NCI-H128 (cell line): ENCODE results near the gene RPL7A.
"Not testable (repeated sequence)": the region's sequence is repeated elsewhere in the genome, so short reads cannot be mapped to it uniquely, and the experiment has no call there.

ENCODE experiments used
- DNase-seq: peaks from one replicate; lab custom pipeline; 2025; ENCODE audit not compliant: unreplicated experiment; lab: John Stamatoyannopoulos, UW

The RPL7A gene

DNA sequence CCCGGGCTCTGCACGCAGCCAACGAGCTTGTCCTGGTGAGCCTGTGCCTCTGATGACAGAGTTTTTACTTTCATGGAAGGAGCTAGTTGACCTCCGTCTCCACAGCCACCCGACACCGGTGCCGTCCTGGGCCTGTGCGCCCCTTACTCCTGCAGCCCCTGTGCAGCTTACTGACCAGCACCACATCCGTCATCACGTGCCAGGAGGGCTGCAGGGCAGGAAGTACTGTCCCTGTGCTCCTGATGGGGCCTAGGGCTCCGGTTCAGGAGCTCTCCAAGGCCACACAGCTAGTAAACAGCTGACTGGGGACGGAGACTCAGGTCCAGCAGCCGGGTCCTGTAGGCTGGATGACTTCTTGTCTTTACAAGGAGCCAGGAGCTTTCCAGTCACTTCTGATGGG, 38.3 kb downstream of the RPL7A start:
- DNase-seq = no peak

DNA sequence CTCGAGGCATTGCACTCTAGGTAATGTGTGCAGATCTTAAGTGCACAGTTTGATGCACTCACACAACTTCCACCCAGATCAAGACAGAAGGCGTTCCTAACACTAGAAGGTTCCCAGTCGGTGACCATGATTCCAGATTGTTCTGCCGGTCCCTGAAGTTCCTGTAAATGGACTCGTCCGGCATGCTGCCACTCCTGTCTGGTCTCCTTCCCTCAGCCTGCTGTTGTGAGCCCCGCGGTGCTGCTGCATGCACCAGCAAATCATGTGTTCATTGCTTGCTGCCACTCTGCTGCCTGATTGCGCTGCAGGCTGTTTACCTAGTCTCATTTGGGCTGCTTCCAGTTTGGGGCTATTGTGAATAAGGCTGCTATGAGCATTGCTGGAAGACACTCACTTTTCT, 39.7 kb downstream of the RPL7A start:
- no peak for DNase-seq

DNA sequence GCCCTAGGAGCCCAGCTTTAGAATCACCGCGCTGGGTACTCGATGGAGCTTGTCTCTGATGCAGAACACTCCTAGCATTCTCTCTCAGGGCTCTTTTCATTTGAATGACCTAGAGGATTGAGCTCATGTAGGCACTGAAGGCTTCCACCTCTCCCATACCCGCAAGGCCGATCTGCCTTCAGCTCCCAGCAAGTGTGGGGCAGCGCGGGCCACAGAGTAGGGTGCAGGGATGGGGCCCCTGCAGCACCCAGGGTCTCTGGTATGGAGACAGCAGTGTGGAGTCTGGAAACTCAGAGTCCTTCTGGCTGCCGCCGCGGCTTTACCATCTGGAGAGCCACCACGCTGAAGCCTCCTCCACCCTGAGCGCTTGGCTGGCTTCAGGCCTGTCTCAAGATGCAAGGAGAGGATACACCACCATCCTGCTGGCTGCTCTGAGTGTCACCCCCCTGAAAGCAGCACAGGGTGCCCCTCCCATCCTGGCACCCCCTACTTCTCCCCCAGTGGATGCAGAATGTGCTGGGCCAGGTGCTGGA, 41.1 kb downstream of the RPL7A start:
- no peak for DNase-seq

DNA sequence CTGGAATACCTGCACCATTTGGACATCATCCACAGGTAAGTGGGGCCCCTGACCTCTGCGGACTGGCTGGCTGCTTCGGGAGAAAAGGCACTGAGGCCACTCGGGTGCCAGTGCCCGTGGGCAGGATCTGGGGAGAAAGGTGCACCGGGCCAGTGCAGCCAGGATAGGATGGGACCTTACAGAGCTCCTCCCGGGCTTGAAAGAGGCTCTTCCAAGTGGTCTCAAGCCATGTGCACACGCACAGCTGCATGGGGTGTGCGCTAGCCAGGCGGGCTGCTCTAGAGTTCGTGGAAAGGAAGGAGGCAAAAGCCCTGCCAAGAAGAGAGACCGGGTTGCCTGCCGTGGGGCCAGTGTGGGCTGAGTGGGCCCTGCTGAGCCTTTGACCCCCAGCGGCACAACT, 41.5 kb downstream of the RPL7A start:
- no peak for DNase-seq

DNA sequence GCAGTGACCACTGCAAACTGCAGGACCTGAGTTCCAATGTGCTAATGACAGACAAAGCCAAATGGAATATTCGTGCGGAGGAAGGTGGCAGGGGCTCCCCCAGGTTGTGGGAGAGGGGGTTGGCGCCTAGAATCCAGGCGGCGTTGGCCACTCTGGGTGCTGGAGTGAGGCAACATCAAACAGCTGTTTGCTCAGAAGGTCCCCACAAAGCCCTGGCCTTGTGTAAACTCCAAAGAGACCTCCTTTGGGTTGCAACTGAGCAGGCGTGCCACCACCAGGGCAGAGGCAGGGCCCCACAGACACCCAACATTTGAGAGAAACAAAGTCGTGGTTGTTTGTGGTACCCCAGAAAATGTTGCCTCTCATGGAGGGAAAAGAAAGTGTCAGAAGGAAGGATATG, 42.7 kb downstream of the RPL7A start:
- no peak for DNase-seq

DNA sequence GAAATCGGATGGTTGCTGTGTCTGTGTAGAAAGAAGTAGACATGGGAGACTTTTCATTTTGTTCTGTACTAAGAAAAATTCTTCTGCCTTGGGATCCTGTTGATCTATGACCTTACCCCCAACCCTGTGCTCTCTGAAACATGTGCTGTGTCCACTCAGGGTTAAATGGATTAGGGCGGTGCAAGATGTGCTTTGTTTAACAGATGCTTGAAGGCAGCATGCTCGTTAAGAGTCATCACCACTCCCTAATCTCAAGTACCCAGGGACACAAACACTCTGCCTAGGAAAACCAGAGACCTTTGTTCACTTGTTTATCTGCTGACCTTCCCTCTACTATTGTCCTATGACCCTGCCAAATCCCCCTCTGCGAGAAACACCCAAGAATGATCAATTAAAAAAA, 43.4 kb downstream of the RPL7A start:
- not testable (repeated sequence) for DNase-seq

DNA sequence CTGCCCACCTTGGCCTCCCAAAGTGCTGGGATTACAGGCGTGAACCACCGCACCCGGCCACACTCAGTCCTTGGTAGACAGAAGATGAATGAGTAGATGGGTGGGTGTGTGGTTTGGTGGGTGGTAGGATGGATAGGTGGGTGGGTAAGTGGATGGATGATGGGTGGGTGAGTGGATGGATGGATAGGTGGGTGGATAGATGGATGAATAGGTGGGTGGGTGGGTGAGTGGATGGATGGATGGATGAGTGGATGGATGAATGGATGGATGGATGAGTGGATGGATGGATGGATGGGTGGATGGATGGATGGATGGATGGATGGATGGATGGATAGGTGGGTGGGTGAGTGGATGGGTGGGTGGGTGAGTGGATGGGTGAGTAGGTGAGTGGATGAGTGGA, 44.3 kb downstream of the RPL7A start:
- not testable (repeated sequence) for DNase-seq

DNA sequence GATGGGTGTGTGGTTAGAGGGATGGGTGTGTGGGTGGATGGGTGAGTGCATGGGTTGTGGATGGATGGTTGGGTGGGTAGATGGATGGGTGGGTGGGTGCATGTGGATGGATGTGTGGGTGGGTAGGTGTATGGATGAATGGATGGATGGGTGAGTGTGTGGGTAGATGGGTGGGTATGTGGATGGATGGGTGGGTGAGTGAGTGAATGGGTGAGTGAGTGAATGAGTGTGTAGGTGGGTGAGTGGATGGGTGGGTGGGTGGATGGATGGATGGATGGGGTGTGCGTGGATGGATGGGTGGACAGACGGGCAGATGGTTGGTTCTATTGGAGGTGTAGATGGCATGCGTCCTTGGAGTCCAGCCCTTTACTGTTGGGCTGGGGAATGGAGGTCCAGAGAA, 45.4 kb downstream of the RPL7A start:
- DNase-seq = no peak

DNA sequence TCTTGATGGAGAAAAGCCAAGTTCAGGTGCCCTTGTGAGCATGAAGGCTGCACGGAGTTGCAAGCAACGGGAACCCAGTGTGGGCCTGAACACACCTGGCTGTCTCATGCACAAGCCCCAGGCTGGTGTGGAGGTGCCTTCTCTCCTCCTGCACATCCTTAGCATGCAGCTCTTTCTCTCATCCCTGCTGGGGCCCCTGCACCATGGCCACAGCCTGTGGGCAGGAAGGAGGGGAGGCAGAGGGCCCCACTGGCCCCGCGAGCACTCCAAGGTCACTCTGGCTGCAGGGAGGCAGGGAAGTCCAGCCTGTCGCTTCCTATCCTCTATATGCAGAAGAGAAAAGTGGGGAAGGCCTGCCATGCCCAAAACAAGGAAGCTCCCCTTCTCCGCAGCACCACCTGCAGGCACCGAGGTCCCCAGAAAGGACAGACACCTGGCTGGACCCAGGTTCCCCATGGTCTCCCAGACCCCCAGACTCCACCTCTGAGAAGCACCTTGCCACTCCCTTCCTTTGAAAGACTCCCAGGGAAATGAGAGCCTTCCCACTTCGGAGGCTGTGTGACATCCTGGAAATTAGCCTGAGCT, 46.8 kb downstream of the RPL7A start:
- DNase-seq = no peak

DNA sequence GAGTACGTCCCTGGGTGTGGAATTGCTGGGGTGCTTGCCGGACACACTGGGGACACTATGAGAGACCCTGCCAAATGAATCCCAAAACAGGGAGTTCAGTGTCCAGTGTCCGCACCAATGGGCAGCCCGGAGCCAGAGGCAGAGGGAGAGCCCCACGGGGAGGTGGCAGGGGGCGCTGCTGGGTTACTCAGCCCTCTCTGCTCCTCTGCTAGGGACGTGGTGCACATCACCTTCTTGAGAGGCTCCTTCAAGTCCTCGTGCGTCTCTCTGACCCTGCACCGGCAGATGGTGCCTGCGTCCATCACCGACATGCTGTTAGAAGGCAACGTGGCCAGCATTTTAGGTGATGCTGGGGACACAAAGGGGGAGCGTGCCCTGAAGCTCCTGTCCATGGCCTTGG, 48.9 kb downstream of the RPL7A start:
- DNase-seq = no peak

DNA sequence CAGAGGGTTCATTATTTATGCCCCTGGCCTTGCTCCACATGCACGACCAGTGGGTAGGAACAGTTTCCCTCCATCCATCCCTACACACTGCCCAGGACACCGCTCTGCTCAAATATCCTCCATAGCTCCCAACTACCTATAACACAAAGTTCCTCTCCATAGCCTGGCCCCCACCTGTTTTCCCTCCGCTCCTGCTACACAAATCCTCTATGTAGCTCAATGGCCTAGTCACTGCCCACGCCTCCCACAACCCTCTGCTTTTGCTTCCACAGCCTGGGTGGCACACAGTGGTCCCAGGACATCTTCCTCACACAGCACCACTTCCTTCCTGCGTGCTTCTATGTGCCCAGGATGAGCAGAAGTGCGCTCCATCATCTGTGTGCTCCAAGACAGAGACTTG, 49.4 kb downstream of the RPL7A start:
- no peak for DNase-seq

DNA sequence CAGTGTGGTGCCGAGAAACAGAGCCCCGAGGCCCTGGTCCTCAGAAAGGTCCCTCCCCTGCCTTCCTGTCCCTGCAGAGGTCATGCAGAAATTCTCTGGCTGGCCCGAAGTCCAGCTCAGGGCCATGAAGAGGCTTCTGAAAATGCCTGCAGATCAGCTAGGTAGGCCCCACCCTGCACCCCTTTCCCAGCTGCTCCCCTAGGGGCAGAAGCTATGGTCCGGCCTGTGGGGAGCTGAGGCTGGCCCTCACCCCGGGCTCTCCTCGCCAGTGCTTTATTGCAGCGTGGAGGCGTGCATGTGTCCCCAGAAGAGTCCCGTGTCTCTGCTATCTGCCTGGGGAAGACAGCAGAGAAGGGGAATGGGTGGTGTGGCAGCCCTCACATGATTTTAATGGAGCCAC, 49.9 kb downstream of the RPL7A start:
- no peak for DNase-seq

DNA sequence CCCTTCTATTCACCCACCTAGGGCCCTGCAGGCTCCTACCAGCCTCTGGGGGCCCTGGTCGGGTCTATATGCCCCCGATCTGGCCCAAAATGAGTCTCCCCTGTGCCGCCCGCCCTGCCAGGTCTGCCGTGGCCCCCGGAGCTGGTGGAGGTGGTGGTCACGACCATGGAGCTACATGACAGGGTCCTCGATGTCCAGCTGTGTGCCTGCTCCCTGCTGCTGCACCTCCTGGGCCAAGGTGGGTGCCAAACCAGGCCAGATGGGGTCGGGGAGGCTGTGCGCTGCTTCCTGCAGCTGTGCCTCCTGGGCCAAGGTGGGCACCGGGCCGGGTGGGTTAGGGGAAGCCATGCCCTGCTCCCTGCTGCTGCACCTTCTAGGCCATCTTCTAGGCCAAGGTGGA, 52.3 kb downstream of the RPL7A start:
- no peak for DNase-seq
